K562 (cell line): ENCODE data around the gene HS2ST1. TPM values are rescaled to one million over a fixed set of nuclear protein-coding genes. Genes with fewer than 3 reads are reported as not detected.

Source experiments
- BDP1 ChIP-seq: IDR thresholded peaks from 3 replicates; pipeline ENCODE4 v1.6.1; 2011; ENCODE audit not compliant: insufficient read length, insufficient read depth
- COPS2 ChIP-seq: fragments of 450-650 bp; conservative IDR thresholded peaks from 2 replicates; pipeline ENCODE4 v1.6.1; 2016; ENCODE audit warnings: mild to moderate bottlenecking, moderate library complexity
- CREBBP ChIP-seq: IDR thresholded peaks from one replicate; pipeline ENCODE4 v1.6.1; 2012; ENCODE audit warnings: low read depth, mild to moderate bottlenecking, control low read depth, inconsistent platforms, low read length
- HBP1 ChIP-seq: fragments of 450-650 bp; formaldehyde crosslinking; IDR thresholded peaks from 2 replicates; pipeline ENCODE4 v1.4.0; 2022; ENCODE audit warnings: missing genetic modification characterization
- HDGF ChIP-seq: fragments of 450-650 bp; IDR thresholded peaks from 2 replicates; pipeline ENCODE4 v1.6.1; 2016
- HINFP ChIP-seq: fragments of 450-650 bp; conservative IDR thresholded peaks from 2 replicates; pipeline ENCODE4 v1.6.1; 2016; ENCODE audit warnings: missing genetic modification characterization, low read depth, mild to moderate bottlenecking, control low read depth, missing compliant biosample characterization
- IRF1 ChIP-seq: sonication (generic); formaldehyde crosslinking; IDR thresholded peaks from 2 replicates; pipeline ENCODE4 v1.8.0; 2022; ENCODE audit warnings: missing genetic modification reagents, mild to moderate bottlenecking, borderline replicate concordance
- MIER1 ChIP-seq: fragments of 450-650 bp; IDR thresholded peaks from 2 replicates; pipeline ENCODE4 v1.6.1; 2016; ENCODE audit warnings: antibody characterized with exemption, mild to moderate bottlenecking, low read depth
- NCOA1 ChIP-seq: fragments of 450-650 bp; IDR thresholded peaks from 2 replicates; pipeline ENCODE4 v1.6.1; 2016; ENCODE audit warnings: low read depth
- PHB ChIP-seq: fragments of 250-450 bp; sonication (Bioruptor Pico); IDR thresholded peaks from 2 replicates; pipeline ENCODE4 v1.5.0; 2021
- PTBP1 ChIP-seq: fragments of 200-400 bp; formaldehyde crosslinking; IDR thresholded peaks from 2 replicates; pipeline ENCODE4 v1.6.1; 2017; ENCODE audit warnings: low read depth, low read length
- SIN3B ChIP-seq: fragments of 450-650 bp; IDR thresholded peaks from 2 replicates; pipeline ENCODE4 v1.6.1; 2017; ENCODE audit warnings: low read depth, mild to moderate bottlenecking, moderate library complexity
- TAF1 ChIP-seq: IDR thresholded peaks from 2 replicates; pipeline ENCODE4 v1.6.1; 2011; ENCODE audit warnings: mild to moderate bottlenecking, low read length, moderate library complexity; ENCODE audit not compliant: insufficient read depth, control insufficient read depth, severe bottlenecking; ENCODE audit errors: extremely low read depth
- XRCC4 ChIP-seq: IDR thresholded peaks from one replicate; pipeline ENCODE4 v1.6.1; 2011; ENCODE audit not compliant: insufficient read depth, insufficient read length; ENCODE audit errors: extremely low read depth
- ZNF197 ChIP-seq: fragments of 200-800 bp; sonication (Bioruptor generic); IDR thresholded peaks from 2 replicates; pipeline ENCODE4 v1.6.1; 2016; ENCODE audit warnings: low read depth, missing genetic modification characterization, missing compliant biosample characterization
- ZNF407 ChIP-seq: fragments of 450-650 bp; IDR thresholded peaks from 2 replicates; pipeline ENCODE4 v1.6.1; 2016; ENCODE audit warnings: low read depth
- polyA plus RNA-seq, 8 experiments: library from polyadenylated mRNA; depleted of rRNA in 4 of 8; stranded (reverse) in 5 of 8; unstranded in 3 of 8; fragments of >200 nt; fragmentation: Nextera tagmentation in 2 of 8; fragmentation: Illumina TruSeq in 1 of 8; extraction: Ambion mirVana in 2 of 8; extraction: Trizol in 1 of 8; gene quantifications; 2 replicates each; pipeline versions ENCODE4 v1.2.1 to v1.2.3, GENCODE V29; 2011 to 2014; ENCODE audit warnings: inconsistent platforms in 1 of 8, missing spikeins in 1 of 8
- total RNA-seq, 7 experiments: library from RNA; depleted of rRNA in 6 of 7; stranded (reverse); fragments of >200 nt in 6 of 7; fragmentation: Illumina TruSeq in 2 of 7; extraction: Trizol in 2 of 7; gene quantifications; 2 replicates each; pipeline versions ENCODE4 v1.2.1 to v1.2.3, GENCODE V29; 2011 to 2021; ENCODE audit warnings: low replicate concordance in 1 of 7

Gene HS2ST1
- total and polyA plus RNA-seq, 9 of the 15 experiments (the other 6 are each of a cell fraction or from before 2014, with no cell fraction given): 7.7 to 43.3 (median 25.8) TPM

- TF ChIP-seq PTBP1: no peak
- no peak for TF ChIP-seq PHB (CRISPR knock-in tag)
- TF ChIP-seq SIN3B: no peak
- no peak for TF ChIP-seq HINFP
- TF ChIP-seq CREBBP: no peak
- TF ChIP-seq TAF1: no peak
- TF ChIP-seq COPS2: no peak
- no peak for TF ChIP-seq ZNF197 (CRISPR knock-in tag)
- no peak for TF ChIP-seq HDGF
- no peak for TF ChIP-seq ZNF407
- no peak for TF ChIP-seq BDP1
- TF ChIP-seq MIER1: no peak
- no peak for TF ChIP-seq IRF1 (CRISPR knock-in tag)
- no peak for TF ChIP-seq HBP1 (CRISPR knock-in tag)
- TF ChIP-seq NCOA1: no peak
- no peak for TF ChIP-seq XRCC4
These were observed 217.4 kb downstream of the HS2ST1 start (continued) for GRCh38 chr1:87131809-87132283.
